HG03280 (cell line): ENCODE measurements around the gene STRN4.

ENCODE experiments used
- ATAC-seq: cut with Tn5 transposase; IDR thresholded peaks from one replicate; pipeline ENCODE4 v1.9.1; 2021; ENCODE audit warnings: mild to moderate bottlenecking, moderate library complexity; ENCODE audit not compliant: unreplicated experiment

Gene STRN4

DNA sequence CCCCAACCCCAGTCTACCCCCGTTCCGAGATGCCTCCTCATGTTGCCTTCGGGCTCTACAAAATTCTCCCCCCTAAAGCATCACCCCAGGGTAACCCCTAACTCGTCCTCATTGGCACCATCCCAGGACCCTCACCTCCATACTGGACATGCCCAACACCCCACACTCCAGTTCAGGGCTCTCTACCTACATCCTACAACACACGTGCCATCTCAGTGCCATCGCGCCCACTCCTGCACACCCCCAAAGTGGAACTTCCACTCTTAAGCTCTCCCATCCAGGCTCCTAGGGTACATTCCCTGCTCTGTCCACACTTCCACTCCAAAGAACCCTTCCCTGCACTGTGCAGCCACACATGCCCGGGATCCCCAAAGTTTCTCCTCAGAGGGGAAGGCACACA, 1.2 kb downstream of the STRN4 start:
- no peak for ATAC-seq

DNA sequence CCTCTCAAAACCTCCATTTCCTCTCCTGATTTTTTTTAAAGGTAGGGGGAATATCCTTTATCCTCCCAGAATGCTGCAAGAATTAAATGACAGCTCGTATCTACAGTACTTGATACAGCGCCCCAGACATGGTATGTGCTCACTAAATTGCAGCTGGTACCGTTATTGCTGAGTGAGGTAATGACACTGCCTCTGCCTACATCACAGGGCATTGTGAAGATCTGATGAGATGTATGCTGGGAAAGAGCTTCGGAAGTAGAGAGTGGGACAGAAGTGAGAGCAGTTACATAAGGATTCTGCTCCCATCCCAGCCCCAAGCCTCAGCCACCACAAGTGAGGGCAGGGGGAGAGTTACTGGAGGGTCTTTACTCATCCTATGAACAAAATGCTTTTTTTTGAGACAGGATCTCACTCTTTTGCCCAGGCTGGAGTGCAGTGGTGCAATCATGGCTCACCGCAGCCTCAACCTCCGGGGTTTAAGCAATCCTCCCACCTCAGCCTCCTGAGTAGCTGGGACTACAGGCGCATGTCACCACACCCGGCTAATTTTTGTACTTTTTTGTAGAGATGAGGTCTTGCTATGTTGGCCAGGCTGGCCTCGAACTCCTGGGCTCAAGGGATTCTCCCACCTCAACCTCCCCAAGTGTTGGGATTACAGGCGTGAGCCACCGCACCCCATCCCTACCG, 2.1 kb downstream of the STRN4 start:
- no peak for ATAC-seq

DNA sequence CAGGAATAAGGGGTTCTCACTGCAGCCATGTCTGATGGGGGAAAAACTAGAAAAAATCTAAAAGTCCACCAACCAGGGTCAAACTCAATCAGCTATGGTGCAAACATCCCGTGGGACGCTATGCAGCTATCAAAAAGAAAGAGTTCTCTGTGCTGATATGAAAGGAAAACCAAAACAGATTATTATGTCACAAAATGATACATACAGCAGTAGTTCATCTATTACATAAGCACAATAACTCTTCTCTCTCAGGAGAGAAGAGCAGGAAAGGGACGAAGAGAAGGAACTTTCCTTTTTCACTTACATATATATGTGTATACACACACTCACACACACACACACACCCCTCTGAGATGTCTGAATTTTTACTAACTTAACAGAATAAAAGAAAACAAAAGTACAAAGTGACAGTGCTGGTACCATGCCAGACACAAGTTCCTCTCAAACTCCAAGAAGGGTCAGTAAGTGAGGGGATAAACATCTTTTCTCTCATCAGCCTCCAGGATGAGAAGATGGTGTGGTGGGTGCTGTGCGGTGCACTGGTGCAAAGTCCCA, 3.2 kb downstream of the STRN4 start:
- no peak for ATAC-seq

DNA sequence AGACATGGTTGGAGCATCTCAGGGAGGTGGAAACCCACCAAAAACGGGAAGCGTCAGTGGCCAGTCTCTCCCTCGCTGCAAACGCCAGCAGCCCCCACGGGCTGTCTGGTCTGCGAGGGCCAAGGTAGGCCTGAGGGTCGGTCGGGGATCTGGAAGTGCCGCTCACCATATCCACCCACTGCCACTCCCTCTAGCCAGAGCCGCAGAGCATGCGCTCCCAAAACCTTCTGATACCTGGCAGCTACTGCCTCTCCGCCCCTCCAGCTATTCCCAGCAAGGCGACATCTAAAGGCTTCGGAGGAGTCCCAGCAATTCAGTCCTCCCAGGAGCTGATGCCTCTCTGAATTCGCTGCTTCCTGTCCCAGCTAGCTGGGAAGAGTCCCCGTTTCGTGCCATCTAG, 4.8 kb downstream of the STRN4 start:
- no peak for ATAC-seq

DNA sequence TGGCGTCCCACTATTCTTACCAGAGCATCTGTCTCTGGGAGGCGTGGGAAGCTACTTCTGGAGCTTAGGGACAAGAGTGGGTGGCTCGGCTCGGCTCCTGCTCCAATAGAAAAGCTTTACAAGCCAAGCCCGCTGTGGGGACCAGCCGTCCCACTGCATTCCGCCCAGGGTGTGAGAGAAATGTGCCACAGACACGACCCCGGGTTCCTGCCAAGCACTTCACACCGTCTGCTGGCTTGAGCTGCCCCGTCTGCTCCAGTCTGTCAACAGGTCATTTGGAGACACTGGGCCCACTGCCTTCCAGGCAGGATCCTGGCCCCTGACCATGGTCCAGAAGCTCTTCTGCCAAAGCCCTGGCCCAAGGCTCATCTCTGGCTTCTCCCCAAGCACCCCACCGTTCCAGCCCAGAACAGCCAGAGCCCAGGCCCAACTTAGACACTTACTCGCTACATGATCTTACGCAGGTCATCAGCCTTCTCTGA, 6.9 kb downstream of the STRN4 start:
- ATAC-seq: no peak

DNA sequence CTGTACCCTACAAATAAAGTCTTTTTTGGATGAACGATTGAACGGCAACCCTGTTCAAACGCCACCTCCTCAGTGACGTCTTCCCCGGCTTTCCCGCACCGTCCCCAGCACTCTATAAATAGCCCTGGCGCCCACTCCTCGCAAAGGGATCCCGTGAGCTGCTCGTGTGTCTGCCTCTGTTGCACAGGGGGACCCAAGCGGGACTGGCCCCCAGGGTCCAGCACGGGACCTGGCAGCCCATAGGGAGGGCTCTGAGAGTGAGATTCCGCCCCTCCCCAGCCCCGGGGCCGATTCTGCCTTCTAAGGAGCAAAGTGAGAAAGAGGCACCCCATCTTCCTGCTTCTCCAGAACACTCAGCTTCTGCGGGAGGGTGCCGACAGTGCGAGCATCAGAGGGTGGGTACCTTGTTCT, 8.5 kb downstream of the STRN4 start:
- no peak for ATAC-seq

DNA sequence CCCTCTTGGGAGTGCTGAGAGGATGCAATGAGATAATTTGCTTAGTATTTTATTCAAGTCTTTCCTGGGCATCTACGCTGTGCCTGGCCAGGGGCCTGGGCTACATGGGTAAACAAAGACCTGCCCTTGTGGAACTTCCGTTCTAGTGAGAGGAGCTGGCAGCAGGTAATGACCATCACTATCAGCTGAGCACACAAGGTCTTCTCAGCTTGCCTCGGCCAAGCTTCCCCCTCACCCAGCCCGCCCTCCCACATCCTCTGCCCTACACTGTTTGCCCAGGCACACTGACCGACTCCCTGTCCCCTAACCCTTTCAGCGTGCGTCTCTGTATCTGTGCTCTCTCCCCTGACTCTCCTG, 9.0 kb downstream of the STRN4 start:
- no peak for ATAC-seq

DNA sequence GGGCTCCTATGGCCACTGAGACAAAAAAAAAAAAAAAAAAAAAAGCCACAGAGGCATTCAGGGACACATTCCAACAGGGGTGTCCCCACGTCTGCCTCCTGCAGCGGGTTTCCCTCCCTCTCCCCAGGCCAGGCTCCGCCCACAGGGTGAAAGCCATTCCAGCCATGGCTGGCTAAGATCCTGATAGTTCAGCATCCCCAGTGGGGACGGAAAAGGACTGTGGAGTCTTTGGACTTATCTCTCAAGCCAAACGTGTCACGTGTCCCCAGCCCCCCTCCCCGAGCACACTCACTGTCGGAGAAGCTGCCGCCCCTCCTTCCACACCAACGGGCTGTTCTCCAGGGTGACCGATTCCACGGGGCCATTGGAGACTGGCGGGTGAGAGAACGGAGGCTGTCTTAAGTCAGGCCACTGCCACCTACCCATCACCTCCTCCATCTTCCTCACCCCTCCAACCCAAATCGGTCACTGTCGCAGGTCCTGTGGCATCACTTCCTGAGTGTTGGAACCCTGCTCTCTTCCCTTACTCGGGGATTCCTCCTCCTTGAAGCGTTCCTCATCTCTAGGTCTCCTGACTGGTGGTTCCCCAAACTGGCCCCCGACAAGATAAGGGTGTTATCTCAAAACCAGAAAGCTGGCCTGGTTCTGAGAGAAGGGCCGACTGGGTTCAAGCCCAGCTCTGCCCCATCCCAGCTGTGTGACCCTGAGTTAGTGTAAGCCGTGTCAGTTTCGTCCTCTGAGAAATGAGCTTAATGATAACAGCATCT, 9.5 kb downstream of the STRN4 start:
- no peak for ATAC-seq

DNA sequence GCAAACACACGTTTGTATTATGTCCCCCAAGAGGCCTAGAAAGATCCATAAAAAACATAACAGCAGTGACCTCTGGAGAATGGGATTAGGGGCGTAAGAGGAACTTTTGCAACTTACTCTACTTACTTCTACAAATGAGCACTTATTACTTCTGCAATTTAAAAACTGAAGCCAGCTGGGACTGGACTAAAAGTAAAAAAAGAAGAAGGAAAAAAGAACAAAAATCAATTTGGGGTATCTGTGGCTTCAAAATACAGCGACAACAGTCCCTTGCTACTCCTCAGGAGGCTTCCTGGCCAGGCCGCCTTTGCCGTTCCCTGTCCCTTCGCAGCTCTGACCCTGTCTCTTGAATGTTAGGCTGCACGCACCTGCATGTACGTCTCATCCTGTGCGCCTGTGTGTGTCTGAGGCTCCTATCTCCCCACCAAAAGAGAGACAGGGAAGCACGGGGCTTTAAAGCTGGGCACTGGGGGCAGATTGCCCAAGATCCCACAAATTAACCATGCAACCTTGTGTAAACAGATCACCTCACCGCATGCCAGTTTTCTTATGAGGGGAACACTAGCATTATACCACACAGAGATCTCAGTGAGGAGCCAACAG, 12.5 kb downstream of the STRN4 start:
- ATAC-seq: no peak

DNA sequence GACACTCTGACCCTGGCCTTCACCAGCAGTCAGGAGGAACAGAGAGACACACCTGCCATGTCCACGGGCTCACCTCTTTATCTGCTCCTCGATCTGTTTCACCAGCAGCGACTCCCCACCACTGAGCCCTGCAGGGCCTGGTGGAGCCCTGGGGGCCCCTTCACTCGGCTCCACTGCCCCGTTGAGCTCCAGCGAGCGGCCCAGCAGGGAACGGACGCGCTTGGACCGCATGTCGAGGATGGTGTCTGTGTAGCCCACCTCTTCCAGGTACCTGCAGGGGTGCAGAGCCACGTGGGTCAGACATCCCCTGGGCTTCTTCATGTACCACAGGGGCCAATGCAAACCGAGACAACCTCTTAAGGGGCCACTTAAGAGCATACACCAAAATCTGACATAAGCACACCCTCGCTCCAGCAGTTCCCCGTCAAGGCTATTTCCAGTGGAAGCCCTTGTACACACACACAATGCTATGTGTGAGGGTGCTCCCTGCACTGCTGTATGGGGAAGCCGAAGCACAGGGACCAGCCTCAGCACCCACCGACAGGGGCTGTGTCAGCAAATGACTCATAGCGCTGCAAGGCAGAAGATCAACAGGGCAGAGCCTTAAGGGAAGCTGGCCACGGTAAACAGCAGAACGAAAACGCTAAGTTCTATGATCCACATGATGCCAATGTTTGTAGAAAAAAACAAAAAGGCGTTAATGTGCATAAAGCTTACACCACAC, 13.1 kb downstream of the STRN4 start:
- ATAC-seq: no peak

DNA sequence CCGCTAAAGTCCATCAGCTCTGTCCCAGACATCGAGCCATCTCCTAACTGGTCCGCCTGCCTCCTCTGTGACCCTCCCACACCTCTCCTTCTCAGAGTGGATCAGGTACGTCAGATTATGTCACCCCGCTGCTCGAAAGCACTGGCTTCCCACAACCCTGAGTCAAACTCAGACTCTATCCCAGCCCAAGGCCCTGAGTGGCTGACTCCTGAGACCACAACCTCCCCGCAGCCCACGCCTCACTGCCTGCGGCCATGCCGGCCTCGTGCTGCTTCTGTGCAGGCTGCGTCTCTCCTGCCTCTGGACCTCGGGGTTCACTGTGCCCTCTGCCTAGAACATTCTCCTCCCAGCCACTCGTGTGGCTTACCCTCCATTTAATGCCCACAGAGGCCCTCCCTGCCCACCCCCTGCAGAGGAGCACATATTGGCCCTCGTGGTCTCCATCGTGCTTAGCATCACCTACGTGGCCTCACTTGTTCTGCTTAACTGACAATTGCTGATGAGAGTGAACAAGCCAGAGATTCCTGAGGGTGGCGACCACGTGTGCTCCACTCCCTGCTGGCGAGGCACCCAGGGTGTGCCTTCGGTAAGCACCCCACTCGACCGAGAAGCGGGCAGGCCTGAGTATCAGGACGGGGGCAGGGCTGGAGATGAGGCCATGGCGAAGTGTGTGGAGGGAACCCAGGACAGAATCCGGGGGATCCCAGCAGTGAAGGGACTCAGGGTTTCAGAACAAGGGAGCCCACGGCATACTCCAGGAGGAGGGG, 13.9 kb downstream of the STRN4 start:
- ATAC-seq: no peak

DNA sequence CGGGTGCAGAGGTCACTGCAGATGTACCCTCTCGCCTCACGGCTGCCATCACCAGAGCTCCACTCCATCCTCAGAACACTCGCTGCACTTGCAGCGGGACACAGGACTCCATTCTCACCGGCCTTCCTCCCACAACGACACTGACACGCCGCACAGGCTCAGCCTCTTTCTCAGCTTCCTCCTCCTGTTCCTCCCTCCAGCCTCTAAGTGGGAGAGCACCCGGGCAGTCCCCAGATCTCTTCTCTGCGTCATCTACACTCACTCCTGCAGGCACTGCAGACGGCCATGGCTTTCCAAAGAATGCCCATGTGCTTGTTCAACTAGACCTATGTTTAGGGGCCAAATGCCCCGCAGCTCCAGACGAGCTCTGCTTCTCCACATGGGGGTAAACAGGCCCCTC, 14.7 kb downstream of the STRN4 start:
- no peak for ATAC-seq

DNA sequence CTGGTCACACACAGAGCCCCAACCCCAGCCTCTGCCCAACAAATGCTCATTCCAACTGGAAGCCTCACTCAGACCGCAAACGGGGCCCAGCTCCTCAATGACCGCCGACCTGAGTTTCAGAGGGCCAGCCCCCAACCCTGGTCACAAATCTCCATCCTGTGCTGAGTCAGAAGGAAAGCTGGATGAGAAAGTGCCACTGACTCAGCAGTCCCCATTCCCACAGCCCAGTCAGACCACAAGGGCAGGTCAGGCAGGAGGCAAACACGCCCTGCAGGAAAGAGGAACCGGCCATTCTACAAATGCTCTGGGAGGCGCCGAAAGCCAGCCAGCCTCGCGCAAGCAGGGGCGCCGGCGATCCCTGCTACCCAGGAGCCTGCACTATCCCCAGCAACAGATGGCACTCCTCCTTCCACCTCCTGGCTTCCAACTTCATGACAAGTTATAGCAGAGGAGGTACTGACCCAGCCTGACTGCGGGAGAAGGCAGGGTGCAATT, 15.2 kb downstream of the STRN4 start:
- no peak for ATAC-seq

DNA sequence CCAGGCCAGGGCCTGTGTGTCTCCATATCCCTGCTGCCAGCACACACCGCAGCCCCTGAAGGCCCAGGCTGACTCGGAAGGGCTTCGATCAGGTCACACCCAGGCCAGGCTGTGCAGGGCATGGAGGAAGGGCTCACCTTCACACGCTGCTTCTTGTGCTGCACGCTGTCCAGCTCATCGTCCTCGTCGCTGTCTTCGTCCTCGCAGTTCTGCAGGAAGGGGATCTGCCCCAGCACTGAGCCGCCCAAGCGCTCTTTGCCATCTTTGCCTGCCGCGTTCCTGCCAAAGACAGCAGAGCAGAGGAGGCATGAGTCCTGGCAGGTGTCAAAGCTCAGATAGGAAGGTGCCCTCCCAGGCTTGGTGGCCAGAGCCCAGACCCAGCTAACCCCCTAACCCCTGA, 15.7 kb downstream of the STRN4 start:
- no peak for ATAC-seq

DNA sequence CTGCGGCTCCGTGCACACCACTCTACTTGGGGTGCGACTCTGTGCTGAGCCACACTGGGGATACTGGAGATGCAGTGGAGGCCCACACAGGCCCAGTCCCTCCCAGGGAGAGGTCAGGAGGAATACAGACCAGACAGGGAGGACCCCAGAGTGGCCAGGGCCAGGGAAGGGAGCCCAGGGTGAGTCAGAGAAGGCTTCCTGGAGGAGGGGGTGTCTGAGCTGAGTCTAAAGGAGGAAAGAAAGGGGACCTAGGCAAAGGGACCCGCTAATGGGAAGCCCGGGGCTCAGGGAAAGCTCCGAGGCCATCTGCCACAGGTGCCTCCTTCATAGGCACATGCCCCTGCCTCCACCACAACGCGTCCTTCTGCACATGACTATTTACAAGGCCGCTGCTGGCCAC, 16.1 kb downstream of the STRN4 start:
- no peak for ATAC-seq

DNA sequence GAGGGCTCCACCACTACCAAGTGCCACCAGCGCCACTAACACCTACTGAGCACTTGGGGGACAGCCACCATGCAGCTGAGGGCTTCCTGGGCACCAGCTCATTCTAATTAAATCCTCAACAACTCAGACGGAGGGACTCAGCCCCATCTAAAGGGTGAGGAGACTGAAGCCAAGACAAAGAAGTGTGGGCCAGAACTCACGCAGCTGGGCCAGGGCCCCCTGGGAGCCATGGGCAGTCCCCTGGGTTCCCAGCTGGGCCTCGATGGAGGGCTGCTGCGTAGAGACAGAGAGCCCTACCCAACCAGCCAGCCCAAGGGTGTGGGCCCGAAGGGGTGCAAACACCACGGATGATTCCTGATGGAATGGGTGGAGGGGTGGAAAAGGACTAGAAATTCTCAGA, 16.6 kb downstream of the STRN4 start:
- no peak for ATAC-seq

DNA sequence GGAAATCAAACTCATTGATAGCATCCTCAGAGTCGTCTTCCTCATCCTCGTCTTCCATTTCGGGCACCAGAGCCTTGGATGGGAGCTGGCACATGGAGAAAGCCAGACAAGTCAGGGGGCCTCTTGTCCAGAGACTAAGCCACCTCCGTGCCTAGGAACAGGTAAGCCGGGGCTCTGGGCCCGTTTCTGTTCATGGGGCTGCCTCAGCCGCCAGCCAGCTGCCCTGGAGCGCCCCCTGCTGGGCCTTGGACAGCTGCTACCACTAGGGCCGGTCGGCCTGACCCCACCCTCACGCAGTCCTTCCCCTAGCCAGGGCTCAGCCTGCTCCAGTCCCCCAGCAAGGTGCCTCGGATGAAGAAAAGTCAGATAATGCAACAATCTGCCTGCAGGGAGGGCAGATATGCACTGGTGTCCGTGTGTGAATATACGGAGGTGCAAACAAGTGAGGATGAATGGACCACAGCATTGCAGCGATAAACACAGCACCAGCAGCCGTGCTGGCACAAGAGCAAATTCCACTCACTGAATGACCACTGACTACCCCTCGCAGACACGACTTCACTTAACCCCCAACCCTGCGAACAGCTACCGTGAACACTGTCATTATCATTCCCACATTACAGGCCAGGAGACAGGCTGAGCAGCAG, 17.4 kb downstream of the STRN4 start:
- no peak for ATAC-seq

DNA sequence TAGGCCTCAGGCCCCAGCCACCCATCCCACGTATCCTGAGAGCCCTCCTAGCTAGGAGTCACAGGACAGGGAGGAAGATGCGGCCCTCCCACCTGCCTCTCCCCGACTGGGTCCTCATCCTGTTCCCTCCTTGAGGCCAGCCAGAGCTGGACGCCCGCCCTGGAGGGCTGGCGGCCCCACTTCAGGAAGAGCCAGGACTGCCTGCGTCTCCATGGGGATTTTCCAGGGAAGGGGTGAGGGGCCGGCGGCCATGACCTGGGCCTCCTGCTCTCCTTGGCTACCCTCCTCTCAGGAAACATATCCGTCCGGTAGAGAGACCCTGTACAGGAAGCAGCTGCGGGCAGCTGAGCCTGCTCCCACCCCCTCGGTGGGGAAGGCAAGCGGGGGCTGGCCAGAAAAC, 18.0 kb downstream of the STRN4 start:
- no peak for ATAC-seq

DNA sequence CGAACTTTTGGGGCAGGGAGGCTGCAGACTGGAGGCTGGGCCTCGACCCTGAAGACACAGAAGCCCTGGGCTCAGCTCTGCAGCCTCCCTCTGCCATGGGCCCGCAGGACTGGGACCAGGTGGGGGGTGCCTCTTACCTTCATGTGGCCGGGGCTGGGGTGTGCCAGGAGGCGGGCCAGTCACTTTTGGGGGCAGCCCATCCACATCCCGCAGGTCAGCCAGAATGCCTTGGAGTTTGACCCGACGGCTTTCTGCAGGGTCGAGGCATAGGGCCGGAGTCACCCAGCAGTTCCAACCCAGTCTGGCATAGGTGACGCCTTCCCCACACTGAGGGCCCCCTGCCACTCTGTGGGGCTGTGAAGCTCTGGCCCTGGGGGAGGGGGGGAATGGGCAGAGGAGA, 18.5 kb downstream of the STRN4 start:
- no peak for ATAC-seq

DNA sequence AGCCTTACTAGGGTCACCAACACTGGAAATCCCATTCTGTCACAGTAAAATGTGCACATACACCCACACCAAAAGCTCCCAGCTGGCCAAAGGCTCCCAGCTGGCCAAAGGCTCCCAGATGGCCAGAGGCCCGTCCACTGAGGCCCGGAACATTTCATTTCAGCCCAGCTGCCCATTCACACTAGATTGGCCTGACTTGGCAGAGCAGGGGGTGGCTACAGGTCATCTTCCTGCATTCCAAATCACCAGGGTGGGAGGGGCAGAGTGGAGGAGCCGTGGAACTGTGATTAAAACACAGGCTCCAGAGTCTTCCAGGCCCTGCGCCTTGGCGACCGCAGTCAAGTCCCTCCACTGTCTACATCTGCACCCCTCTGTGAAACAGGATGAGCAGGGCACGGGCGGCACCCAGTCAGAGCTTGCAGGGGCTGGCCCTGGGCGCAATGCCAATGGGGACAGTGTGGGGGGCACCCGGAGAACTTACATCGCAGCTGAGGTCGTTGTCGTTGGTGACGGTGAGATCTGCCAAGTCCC, 19.2 kb downstream of the STRN4 start:
- ATAC-seq: no peak
